Sigmoid colon (tissue), 7 donors: ENCODE data around the gene REC114. TPM values are rescaled to one million over a fixed set of nuclear protein-coding genes. Genes with fewer than 3 reads are reported as not detected.
A peak's percentile ranks its signal among the peaks of the same experiment; 100 is the strongest.

ENCODE experiments used
- DNase-seq: peaks from one replicate; pipeline ENCODE4 v3.0.0-alpha.2; 2019
- H3K27ac ChIP-seq, 4 donors: fragments of 200-600 bp; sonication (generic); one replicate each; pipeline ENCODE4 v1.5.1; 2016 to 2019; ENCODE audit warnings: mild to moderate bottlenecking in 1 of 4
- H3K27me3 ChIP-seq, 3 donors: fragments of 200-600 bp; sonication (generic); one replicate each; pipeline ENCODE4 v1.5.1; 2019; ENCODE audit warnings: mild to moderate bottlenecking in 1 of 3
- H3K36me3 ChIP-seq, 4 donors: fragments of 200-600 bp; sonication (generic); one replicate each; pipeline ENCODE4 v1.5.1; 2016 to 2019
- H3K4me1 ChIP-seq, 4 donors: fragments of 200-600 bp; sonication (generic); one replicate each; pipeline ENCODE4 v1.5.1; 2017 to 2019
- H3K4me3 ChIP-seq, 4 donors: fragments of 200-600 bp; sonication (generic); one replicate each; pipeline ENCODE4 v1.5.1; 2017 to 2019; ENCODE audit warnings: mild to moderate bottlenecking in 2 of 4, moderate library complexity in 1 of 4
- H3K9me3 ChIP-seq, 4 donors: fragments of 200-600 bp in 3 of 4; sonication (generic) in 3 of 4; one replicate each; pipeline versions ENCODE4 v1.5.1 to v1.6.1; 2013 to 2019
- EP300 ChIP-seq, 4 donors: sonication (generic); formaldehyde crosslinking; IDR thresholded peaks; one replicate each; pipeline ENCODE4 v1.6.1; 2017; ENCODE audit warnings: antibody characterized with exemption in 4 of 4
- POLR2A ChIP-seq, 2 donors: fragments of 450-650 bp; IDR thresholded peaks; one replicate each; pipeline ENCODE4 v1.6.1; 2016; ENCODE audit warnings: antibody characterized with exemption in 2 of 2, mild to moderate bottlenecking in 2 of 2, moderate library complexity in 2 of 2
- POLR2AphosphoS5 ChIP-seq, 4 donors: sonication (generic); formaldehyde crosslinking; IDR thresholded peaks; one replicate each; pipeline ENCODE4 v1.6.1; 2017; ENCODE audit warnings: antibody characterized with exemption in 4 of 4
- WGBS, 2 donors: extraction: QIAGEN DNeasy Blood & Tissue Kit; methylation state at CpG; one replicate each; pipeline ENCODE4 v1.1.7; 2013; 5-methylcytosine and 5-hydroxymethylcytosine counted together
- intact Hi-C: fragments of 100-400 bp; cut with DNase I; formaldehyde crosslinking; loops from one replicate; pipeline ENCODE4 v1.15.1; 2023
- polyA plus RNA-seq, 3 donors: library from polyadenylated mRNA; stranded (reverse); fragments of 200-250 nt; gene quantifications; one replicate each; pipeline ENCODE4 v1.2.3, GENCODE V29; 2013
- total RNA-seq, 4 donors: library from RNA; depleted of rRNA; stranded (reverse); fragments of >200 nt; gene quantifications; one replicate each; pipeline ENCODE4 v1.1.0, GENCODE V29; 2016
- TF ChIP-seq, protein P1 (sequence below), 4 experiments: fragments of 450-650 bp in 3 of 4; fragments of 200-600 bp in 1 of 4; IDR thresholded peaks; one replicate each; pipeline ENCODE4 v1.5.1; 2016 to 2019; ENCODE audit warnings: antibody characterized with exemption in 4 of 4, mild to moderate bottlenecking in 3 of 4, moderate library complexity in 2 of 4
- donor health status: healthy with polysubstance abuse.
- donor health status: Bipolar disorder and iron deficiency.
- donor health status: healthy.

Gene REC114
- total and polyA plus RNA-seq, 7 donors: not detected

DNA sequence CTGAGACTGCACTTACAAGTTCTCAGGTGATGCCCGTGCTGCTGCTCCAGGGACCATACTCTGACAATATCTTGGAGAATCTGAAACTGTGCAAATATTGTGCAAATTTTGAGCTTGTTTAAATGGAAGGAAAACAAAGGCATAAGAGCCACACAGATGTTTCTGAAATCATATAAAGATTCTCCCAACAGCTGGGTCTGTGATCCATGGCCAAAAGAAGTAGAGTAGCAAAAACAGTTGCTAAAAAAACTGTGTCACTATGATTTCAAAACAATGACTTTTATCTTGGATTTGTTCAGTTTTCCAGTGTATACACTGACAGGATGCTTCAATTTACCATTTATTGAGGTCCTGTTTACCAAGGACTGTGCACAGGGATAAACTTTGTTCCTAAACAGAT is 164.9 kb downstream of the REC114 start:
- Histone ChIP-seq H3K27ac (peak overlapping the region; percentile 46 to 89 (median 52)), H3K4me1 (peaks cover 0 to 99% (median 86%) of the 10 kb centered on the region in 4 donors)

DNA sequence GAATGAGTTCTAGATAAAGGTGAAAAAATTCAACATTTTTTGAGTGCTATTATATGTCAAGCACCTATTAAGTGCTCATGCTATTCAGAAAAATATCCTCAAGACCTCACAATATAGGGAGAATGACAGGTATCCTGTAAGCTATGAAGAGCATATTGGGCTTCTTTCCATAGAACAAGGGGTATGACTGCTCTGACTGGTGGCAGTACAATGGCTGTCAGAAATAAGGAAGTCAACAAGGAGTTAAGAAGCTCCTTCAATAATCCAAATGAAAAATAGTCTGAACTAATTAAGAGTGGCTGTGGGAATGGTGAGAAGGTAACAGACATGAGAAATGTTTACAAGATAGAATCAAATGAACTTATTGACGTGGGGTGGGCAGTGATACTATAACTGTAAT is 165.5 kb downstream of the REC114 start:
- Histone ChIP-seq H3K36me3 (no peaks in the 10 kb centered on the region), H3K4me1 (peaks cover 0 to 99% (median 83%) of the 10 kb centered on the region in 4 donors), H3K27ac (peak overlapping the region in 3 of 4 donors; percentile 46 to 89 (median 55)), H3K9me3 (no peaks in the 10 kb centered on the region), H3K4me3 (no peak overlapping the region), H3K27me3 (no peaks in the 10 kb centered on the region)
- DNase-seq: no peak
- 77 to 83% methylated on average over 1 of the region's 1 CpG for WGBS, 2 donors
- intact Hi-C loops: no loop called here
- TF ChIP-seq POLR2A (IDR thresholded peaks at IDR 0.05): no peak
- no peak for TF ChIP-seq EP300 (IDR thresholded peaks at IDR 0.05)
- TF ChIP-seq, protein P1, sequence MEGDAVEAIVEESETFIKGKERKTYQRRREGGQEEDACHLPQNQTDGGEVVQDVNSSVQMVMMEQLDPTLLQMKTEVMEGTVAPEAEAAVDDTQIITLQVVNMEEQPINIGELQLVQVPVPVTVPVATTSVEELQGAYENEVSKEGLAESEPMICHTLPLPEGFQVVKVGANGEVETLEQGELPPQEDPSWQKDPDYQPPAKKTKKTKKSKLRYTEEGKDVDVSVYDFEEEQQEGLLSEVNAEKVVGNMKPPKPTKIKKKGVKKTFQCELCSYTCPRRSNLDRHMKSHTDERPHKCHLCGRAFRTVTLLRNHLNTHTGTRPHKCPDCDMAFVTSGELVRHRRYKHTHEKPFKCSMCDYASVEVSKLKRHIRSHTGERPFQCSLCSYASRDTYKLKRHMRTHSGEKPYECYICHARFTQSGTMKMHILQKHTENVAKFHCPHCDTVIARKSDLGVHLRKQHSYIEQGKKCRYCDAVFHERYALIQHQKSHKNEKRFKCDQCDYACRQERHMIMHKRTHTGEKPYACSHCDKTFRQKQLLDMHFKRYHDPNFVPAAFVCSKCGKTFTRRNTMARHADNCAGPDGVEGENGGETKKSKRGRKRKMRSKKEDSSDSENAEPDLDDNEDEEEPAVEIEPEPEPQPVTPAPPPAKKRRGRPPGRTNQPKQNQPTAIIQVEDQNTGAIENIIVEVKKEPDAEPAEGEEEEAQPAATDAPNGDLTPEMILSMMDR (IDR thresholded peaks at IDR 0.05): no peak
- TF ChIP-seq POLR2AphosphoS5 (IDR thresholded peaks at IDR 0.05): no peak

More for the DNA sequence above, 164.9 kb downstream of the REC114 start:
- no peaks in the 10 kb centered on the region for H3K27me3 ChIP-seq
- WGBS, 2 donors: 67 to 85% methylated on average over 1 of the region's 1 CpG
- H3K4me3 ChIP-seq: no peak overlapping the region
- DNase-seq: no peak
- intact Hi-C loops: no loop called here
- TF ChIP-seq, protein P1 (IDR thresholded peaks at IDR 0.05): no peak
- TF ChIP-seq POLR2AphosphoS5 (IDR thresholded peaks at IDR 0.05): no peak
- no peak for TF ChIP-seq EP300 (IDR thresholded peaks at IDR 0.05)
- no peak for TF ChIP-seq POLR2A (IDR thresholded peaks at IDR 0.05)
- H3K36me3 ChIP-seq: no peaks in the 10 kb centered on the region
- no peaks in the 10 kb centered on the region for H3K9me3 ChIP-seq

DNA sequence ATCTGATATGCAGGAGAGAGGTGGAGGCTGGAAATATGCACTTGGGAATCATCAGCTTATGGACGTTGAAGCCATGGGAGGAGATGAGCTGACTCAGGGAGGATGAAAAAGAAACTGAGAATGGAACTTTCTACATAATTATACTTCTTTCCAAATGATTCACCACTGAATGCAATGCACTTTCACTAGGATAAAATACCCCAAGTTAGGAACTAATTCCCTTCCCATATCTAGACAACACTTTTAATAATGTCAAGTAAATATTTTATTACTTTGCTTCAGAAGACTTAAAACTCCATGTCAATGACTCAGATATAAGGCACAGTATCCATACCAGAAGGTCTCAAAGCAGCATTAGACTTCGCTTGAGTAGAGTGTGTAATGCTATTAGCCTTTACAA is 166.0 kb downstream of the REC114 start:
- Histone ChIP-seq H3K27ac (peak overlapping the region in 3 of 4 donors; percentile 46 to 89 (median 55)), H3K9me3 (no peaks in the 10 kb centered on the region)

More for the DNA sequence above, 166.0 kb downstream of the REC114 start:
- H3K4me3 ChIP-seq: no peak overlapping the region
- no peaks in the 10 kb centered on the region for H3K27me3 ChIP-seq
- no peaks in the 10 kb centered on the region for H3K36me3 ChIP-seq
- TF ChIP-seq POLR2A (IDR thresholded peaks at IDR 0.05) (no peak), POLR2AphosphoS5 (IDR thresholded peaks at IDR 0.05) (no peak), EP300 (IDR thresholded peaks at IDR 0.05) (no peak)
- TF ChIP-seq, protein P1 (IDR thresholded peaks at IDR 0.05): no peak
- peaks cover 0 to 98% (median 80%) of the 10 kb centered on the region in 4 donors for H3K4me1 ChIP-seq
- WGBS, 2 donors: 74 to 77% methylated on average over 2 of the region's 2 CpGs
- intact Hi-C loops: no loop called here
- no peak for DNase-seq

Other genes starting within 250 kb of the REC114 start
- gene HCN4, start 74.2 kb upstream of the REC114 start, total RNA-seq: not detected
- gene HCN4, start 74.2 kb upstream of the REC114 start, polyA plus RNA-seq: under 1 TPM in 2 of 3 donors, not detected in 1; under 0.01 to 0.04 TPM
- gene NPTN, start 190.2 kb downstream of the REC114 start, total RNA-seq: 100 to 1,000 TPM; 216 to 320 (median 299) TPM
- gene NPTN, start 190.2 kb downstream of the REC114 start, polyA plus RNA-seq: 10 to 100 TPM; 40.8 to 98.6 (median 42.5) TPM
- gene CD276, start 241.2 kb downstream of the REC114 start, total RNA-seq: 10 to 100 TPM; 20.4 to 59.8 (median 36.7) TPM
- 10 to 100 TPM; 15.7 to 38.6 (median 16.8) TPM for gene CD276, start 241.2 kb downstream of the REC114 start, polyA plus RNA-seq